Stimulated activated CD4-positive, alpha-beta T cell treated with anti-CD3 and anti-CD28 coated beads, Interleukin-15, amount 100 ng/mL, for 24 hours (primary cell): ENCODE data around the gene SRRM2.

Experiments used
- DNase-seq: peaks from one replicate; pipeline ENCODE4 v3.0.0-alpha.2; 2020

SRRM2 gene

GRCh38 chr16:2752035-2752849 is at the start of gene SRRM2:
Gene SRRM2, plus strand, starts transcription at chr16:2752638. Its CDS starts 3,727 bp downstream, at chr16:2756365.
- DNase-seq: peak; percentile 95

GRCh38 chr16:2702871-2703745 is 49.3 kb upstream of the SRRM2 start:
- no peak for DNase-seq

- no peak for DNase-seq
Observed at GRCh38 chr16:2704166-2704982, 48.1 kb upstream of the SRRM2 start.

- DNase-seq: no peak
Observed at GRCh38 chr16:2704983-2705275, 47.5 kb upstream of the SRRM2 start.

- DNase-seq: no peak
Observed at GRCh38 chr16:2705351-2705750, 47.1 kb upstream of the SRRM2 start.

- DNase-seq: no peak
Observed at GRCh38 chr16:2706085-2706484, 46.4 kb upstream of the SRRM2 start.

GRCh38 chr16:2706611-2707311 is 45.7 kb upstream of the SRRM2 start:
- no peak for DNase-seq

- no peak for DNase-seq
Observed at GRCh38 chr16:2707368-2708289, 44.8 kb upstream of the SRRM2 start.

GRCh38 chr16:2708290-2708639 is 44.2 kb upstream of the SRRM2 start:
- no peak for DNase-seq

GRCh38 chr16:2708955-2709587 is 43.4 kb upstream of the SRRM2 start:
- DNase-seq: no peak

GRCh38 chr16:2709588-2709984 is 42.9 kb upstream of the SRRM2 start:
- no peak for DNase-seq

- DNase-seq: no peak
Observed at GRCh38 chr16:2710021-2710710, 42.3 kb upstream of the SRRM2 start.

GRCh38 chr16:2710711-2711231 is 41.7 kb upstream of the SRRM2 start:
- DNase-seq: no peak

- no peak for DNase-seq
Observed at GRCh38 chr16:2711370-2712062, 40.9 kb upstream of the SRRM2 start.

GRCh38 chr16:2712063-2712441 is 40.4 kb upstream of the SRRM2 start:
- no peak for DNase-seq

GRCh38 chr16:2712546-2712945 is 39.9 kb upstream of the SRRM2 start:
- DNase-seq: no peak

- no peak for DNase-seq
Observed at GRCh38 chr16:2713523-2713922, 38.9 kb upstream of the SRRM2 start.

GRCh38 chr16:2713985-2714774 is 38.3 kb upstream of the SRRM2 start:
- DNase-seq: no peak

- no peak for DNase-seq
Observed at GRCh38 chr16:2715064-2715463, 37.4 kb upstream of the SRRM2 start.
